Ishikawa (cell line): ENCODE results near the gene CD4.

Experiments
- CEBPB ChIP-seq: IDR thresholded peaks from 2 replicates; pipeline ENCODE4 v1.6.1; 2012
- CREB1 ChIP-seq: IDR thresholded peaks from 2 replicates; pipeline ENCODE4 v1.6.1; 2012; ENCODE audit warnings: low read depth
- EGR1 ChIP-seq: IDR thresholded peaks from 2 replicates; pipeline ENCODE4 v1.6.1; 2012
- EP300 ChIP-seq: IDR thresholded peaks from 2 replicates; pipeline ENCODE4 v1.6.1; 2012; ENCODE audit warnings: borderline replicate concordance
- FOXM1 ChIP-seq: IDR thresholded peaks from 2 replicates; pipeline ENCODE4 v1.6.1; 2012; ENCODE audit warnings: low read depth, borderline replicate concordance
- MAX ChIP-seq: IDR thresholded peaks from 2 replicates; pipeline ENCODE4 v1.6.1; 2012
- NFIC ChIP-seq: IDR thresholded peaks from 2 replicates; pipeline ENCODE4 v1.6.1; 2012
- RAD21 ChIP-seq: IDR thresholded peaks from 2 replicates; pipeline ENCODE4 v1.6.1; 2012; ENCODE audit warnings: low read depth
- REST ChIP-seq: IDR thresholded peaks from 2 replicates; pipeline ENCODE4 v1.6.1; 2012; ENCODE audit warnings: low read depth, mild to moderate bottlenecking
- TAF1 ChIP-seq: IDR thresholded peaks from 2 replicates; pipeline ENCODE4 v1.6.1; 2012; ENCODE audit warnings: low read depth, mild to moderate bottlenecking
- TCF12 ChIP-seq: IDR thresholded peaks from 2 replicates; pipeline ENCODE4 v1.6.1; 2012; ENCODE audit warnings: low read depth
- TEAD4 ChIP-seq: IDR thresholded peaks from 2 replicates; pipeline ENCODE4 v1.6.1; 2012
- YY1 ChIP-seq: IDR thresholded peaks from 2 replicates; pipeline ENCODE4 v1.6.1; 2012; ENCODE audit warnings: low read depth
- ZBTB7A ChIP-seq: IDR thresholded peaks from 2 replicates; pipeline ENCODE4 v1.6.1; 2012; ENCODE audit warnings: low read depth
- TF ChIP-seq, protein P1 (sequence below): IDR thresholded peaks from 2 replicates; pipeline ENCODE4 v1.6.1; 2012

CD4 gene

DNA sequence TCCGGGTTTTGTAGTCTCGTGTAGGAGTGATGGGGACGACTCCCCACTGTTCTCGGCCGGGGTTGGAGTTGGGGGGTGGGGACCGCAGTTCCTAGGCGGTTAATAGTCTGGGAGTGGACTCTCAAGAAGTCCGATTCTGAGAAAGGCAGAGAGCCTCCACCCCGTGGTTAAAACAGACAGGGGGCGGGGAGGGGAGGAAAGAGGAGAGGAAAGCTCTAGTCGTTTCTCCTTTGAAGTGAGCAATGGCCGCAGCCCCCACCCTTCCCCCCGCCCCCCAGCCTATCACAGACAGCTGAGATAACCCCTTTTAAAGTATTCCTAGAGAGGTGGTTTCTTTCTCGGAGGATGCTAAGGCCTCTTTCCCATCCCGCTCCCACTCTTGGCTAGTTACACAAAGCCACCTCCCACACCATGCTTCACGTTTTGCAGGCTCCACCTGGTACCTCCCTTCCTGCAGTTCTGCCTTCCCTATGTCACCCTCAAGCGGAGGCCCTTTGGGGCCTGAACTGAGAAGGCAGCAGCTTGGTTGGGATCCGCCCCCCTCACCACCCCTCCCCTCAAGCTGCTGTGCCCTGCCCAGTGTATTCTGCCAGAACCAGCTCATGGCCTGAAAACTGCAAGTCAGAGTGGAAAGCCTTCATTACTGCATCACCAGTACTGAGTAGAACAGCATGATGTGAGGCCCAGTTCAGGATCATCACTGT lies 63.5 kb downstream of the CD4 start:
- TF ChIP-seq ZBTB7A (no peak), RAD21 (no peak), REST (no peak), CREB1 (no peak), TAF1 (no peak), CEBPB (no peak), EGR1 (no peak), EP300 (no peak), FOXM1 (no peak), YY1 (no peak), MAX (no peak), NFIC (no peak), TEAD4 (no peak), TCF12 (no peak)
- TF ChIP-seq, protein P1, sequence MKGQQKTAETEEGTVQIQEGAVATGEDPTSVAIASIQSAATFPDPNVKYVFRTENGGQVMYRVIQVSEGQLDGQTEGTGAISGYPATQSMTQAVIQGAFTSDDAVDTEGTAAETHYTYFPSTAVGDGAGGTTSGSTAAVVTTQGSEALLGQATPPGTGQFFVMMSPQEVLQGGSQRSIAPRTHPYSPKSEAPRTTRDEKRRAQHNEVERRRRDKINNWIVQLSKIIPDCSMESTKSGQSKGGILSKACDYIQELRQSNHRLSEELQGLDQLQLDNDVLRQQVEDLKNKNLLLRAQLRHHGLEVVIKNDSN, result no peak

GRCh38 chr12:6853626-6854025 lies 64.3 kb downstream of the CD4 start:
- TF ChIP-seq TAF1 (no peak), CREB1 (no peak)

DNA sequence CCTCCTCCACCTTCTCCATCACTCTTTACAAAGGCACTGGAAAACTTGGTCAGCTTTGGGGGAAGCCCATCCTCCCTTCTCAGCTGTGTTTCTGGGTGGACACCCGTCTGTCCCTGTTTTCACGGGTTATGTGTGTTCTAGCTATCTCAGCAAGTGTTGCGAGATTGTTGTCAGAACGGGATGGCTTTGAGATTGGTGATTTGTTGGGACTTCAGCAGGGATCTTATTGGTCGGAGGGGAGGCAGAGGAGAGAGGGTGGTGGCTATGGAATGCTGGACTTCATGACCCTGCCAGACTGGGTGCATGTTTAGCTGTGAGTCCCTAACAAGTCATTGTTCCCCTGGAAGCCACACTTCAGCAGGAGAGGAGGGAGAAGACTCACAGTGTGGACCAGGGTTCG lies 64.7 kb downstream of the CD4 start:
- TF ChIP-seq MAX (no peak), TCF12 (no peak), EGR1 (no peak), TEAD4 (no peak), EP300 (no peak), ZBTB7A (no peak), CREB1 (no peak), NFIC (no peak), RAD21 (no peak), YY1 (no peak), CEBPB (no peak), FOXM1 (no peak), REST (no peak), TAF1 (no peak)
- TF ChIP-seq, protein P1, result no peak

DNA sequence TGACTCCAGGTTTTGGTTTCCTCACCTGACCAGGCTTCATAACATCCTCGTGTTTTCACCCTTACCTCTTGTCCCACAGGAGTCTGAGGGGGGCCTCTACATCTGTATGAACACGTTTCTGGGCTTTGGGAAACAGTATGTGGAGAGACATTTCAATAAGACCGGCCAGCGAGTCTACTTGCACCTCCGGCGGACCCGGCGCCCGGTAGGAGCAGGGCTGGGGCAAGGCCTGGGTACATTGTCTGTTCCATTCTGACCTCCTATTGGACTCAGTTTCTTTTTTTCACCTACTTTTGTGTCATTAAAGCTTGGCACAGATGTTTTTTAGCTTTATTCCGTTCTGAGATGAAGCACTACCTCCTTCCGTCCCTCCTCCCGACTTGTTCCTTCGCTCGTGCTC lies 66.0 kb downstream of the CD4 start:
- no peak for TF ChIP-seq TEAD4
- no peak for TF ChIP-seq MAX
- no peak for TF ChIP-seq RAD21
- TF ChIP-seq REST, result no peak
- TF ChIP-seq NFIC, result no peak
- TF ChIP-seq FOXM1, result no peak

DNA sequence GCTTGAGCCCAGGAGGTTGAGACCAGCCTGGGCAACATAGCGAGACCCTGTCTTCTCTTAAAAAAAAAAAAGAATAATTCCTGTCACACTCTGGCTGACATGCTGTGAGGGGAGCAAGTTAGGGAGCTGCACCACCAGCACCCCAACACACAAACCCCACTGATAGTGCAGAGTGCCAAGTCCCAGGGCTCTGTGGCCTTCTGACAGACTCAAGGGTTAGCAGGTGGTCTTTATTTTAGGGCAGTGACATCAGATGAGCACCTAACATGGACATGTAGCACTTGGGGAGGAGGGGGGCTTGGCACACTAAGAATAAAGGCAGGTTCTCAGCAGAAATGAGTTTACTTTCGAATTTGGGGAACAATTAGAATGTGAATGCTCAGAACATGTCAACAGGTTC lies 69.5 kb downstream of the CD4 start:
- TF ChIP-seq CREB1 (no peak), REST (no peak)
- TF ChIP-seq, protein P1, result no peak
